H1 (cell line): ENCODE measurements around the gene RUFY1. TPM values are rescaled to one million over a fixed set of nuclear protein-coding genes. Genes with fewer than 3 reads are reported as not detected.

Source experiments
- JUND ChIP-seq: IDR thresholded peaks from 2 replicates; pipeline ENCODE4 v1.6.1; 2011; ENCODE audit warnings: mild to moderate bottlenecking, improper control_type of control experiment, low read length
- KDM1A ChIP-seq: fragments of 200-600, 300-600 bp; sonication (generic); IDR thresholded peaks from 2 replicates; pipeline ENCODE4 v1.7.1; 2016; ENCODE audit warnings: mild to moderate bottlenecking, low read length, borderline replicate concordance
- TAF1 ChIP-seq: IDR thresholded peaks from 2 replicates; pipeline ENCODE4 v1.6.1; 2011; ENCODE audit warnings: mild to moderate bottlenecking, low read depth, low read length
- polyA plus RNA-seq, 7 experiments: library from polyadenylated mRNA; depleted of rRNA in 3 of 7; stranded (reverse) in 5 of 7; unstranded in 2 of 7; fragments of >200 nt in 5 of 7; fragments of 200-250 nt in 2 of 7; gene quantifications; 1 replicate in 5 of 7; 2 replicates in 1 of 7; 4 replicates in 1 of 7; pipeline versions ENCODE4 v1.2.1 to v1.2.3, GENCODE V29; 2011 to 2013; ENCODE audit warnings: missing spikeins in 2 of 7, mixed read lengths in 2 of 7
- total RNA-seq: library from RNA; stranded (reverse); fragmentation: NEBNext Ultra II Directional; extraction: Animal tissue kit (Norgen Biotek cat#: 25700); gene quantifications from 2 replicates; pipeline ENCODE4 v1.2.1, GENCODE V29; 2021

Gene RUFY1
- total and polyA plus RNA-seq, 2 of the 8 experiments (the other 6 are each of a cell fraction or from before 2014, with no cell fraction given) = 22.4 to 29.5 TPM

- no peak for TF ChIP-seq JUND
- no peak for TF ChIP-seq KDM1A
- TF ChIP-seq TAF1 = no peak
These were observed 46.1 kb downstream of the RUFY1 start (continued) for GRCh38 chr5:179596421-179596820.
